Measurements from ENCODE around the gene SNX13.
"Not testable (repeated sequence)": the region's sequence is repeated elsewhere in the genome, so short reads cannot be mapped to it uniquely, and the experiment has no call there.

The SNX13 gene

GRCh38 chr7:17854261-17855047, 85.8 kb downstream of the SNX13 start:
- no peak for DNase-seq (ENCODE audit: low read depth in 2 of 3, low spot score in 1 of 3)

GRCh38 chr7:17852361-17852760, 87.9 kb downstream of the SNX13 start:
- DNase-seq (ENCODE audit: low read depth in 2 of 3, low spot score in 1 of 3) = no peak

- DNase-seq (ENCODE audit: low read depth in 2 of 3, low spot score in 1 of 3) = no peak
These were observed 90.8 kb downstream of the SNX13 start for GRCh38 chr7:17849504-17849903.

DNA sequence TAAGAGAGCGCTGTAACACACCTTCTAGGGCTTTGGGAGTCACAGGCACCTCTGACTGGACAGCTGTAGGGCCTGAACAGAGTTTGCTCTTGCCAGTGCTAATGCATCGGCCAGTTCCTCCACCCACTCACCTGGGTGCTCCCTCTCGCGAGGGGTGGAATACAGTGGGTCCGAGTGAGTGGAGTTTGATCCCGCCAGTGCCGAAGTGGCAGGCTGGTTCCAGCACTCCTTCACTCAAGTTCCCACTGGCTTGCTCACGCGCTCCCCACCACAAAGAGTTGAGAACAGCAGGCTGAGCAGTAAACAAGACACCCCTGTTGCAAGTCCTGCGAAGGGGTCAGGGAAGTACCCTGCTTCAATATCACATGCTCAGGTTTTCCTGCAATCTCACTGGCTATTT, 91.8 kb downstream of the SNX13 start:
- DNase-seq (ENCODE audit: low read depth in 2 of 3, low spot score in 1 of 3) = no peak

GRCh38 chr7:17846935-17847334, 93.4 kb downstream of the SNX13 start:
- DNase-seq (ENCODE audit: low read depth in 2 of 3, low spot score in 1 of 3) = no peak

DNA sequence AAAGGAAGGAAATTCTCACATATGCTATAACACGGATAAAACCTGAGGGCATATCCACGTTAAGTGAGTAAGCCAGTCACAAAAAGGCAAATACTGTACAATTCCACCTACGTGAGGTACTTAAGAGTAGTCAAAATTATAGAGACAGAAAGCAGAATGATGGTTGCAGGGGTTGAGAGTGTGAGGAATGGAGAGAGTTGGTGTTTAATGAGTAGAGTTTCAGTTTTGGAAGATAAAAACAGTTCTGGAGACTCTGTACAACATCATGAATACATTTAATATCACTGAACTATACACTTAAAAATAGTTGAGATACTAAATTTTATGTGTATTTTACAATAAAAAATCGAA, 95.1 kb downstream of the SNX13 start:
- DNase-seq (ENCODE audit: low read depth in 2 of 3, low spot score in 1 of 3) = no peak

DNA sequence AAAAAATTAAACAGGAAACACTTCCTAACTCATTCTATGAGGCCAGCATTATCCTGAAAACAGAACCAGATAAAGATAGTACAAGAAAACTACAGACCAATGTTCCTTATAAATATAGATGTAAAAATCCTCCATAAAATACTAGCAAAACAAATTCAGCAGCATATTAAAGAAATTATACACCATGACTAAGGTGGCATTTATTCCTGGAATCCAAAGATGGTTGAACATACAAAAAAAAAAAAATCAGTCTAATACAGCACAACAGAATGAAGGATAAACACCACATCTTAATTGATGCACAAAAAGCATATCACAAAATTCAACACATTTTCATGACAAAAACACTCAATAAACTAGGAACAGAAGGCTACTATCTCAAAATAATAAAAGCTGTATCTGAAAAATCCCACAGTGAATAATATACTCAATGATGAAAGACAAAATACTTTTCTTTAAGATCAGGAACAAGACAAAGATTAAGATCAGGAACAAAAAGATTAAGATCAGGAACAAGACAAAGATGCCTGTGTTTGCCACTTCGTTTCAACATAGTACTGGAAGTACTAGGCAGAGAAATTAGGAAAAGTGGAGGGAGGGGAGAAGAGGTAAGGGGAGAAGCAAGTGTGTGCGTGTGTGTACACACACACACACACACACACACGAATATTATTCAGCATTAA, 95.6 kb downstream of the SNX13 start:
- no peak for DNase-seq (ENCODE audit: low read depth in 2 of 3, low spot score in 1 of 3)

DNA sequence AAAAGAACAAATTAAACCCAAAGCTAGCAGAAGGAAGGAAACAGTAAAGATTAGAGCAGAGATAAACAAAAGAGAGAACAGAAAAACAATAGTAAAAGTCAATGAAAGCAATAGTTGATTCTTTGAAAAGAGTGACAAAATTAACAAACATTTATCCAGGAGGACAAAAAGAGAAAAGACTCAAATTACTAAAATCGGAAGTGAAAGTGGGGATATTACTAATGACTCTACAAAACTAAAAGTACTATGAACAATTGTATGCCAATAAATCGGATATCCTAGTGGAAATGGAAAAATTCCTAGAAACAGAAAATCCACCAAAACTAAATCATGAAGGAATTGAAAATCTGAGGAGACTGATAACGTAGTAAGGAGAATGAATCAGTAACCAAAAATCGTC, 96.3 kb downstream of the SNX13 start:
- no peak for DNase-seq (ENCODE audit: low read depth in 2 of 3, low spot score in 1 of 3)

DNA sequence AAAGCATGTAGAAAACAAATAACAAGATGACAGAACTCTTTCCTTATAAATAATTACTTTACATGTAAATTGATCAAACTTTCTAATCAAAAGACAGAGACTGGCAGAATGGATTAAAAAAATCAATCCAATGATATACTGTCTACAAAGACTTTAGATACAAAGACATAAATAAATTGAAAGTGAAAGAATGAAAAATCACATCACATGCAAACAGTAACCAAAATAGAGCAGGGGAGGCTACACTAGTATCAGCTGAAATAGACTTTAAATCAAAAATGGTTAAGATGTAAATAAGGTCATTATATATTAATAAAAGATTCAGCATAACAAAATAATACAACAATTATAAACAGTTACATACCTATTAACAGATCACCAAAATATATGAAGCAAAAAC, 97.3 kb downstream of the SNX13 start:
- no peak for DNase-seq (ENCODE audit: low read depth in 2 of 3, low spot score in 1 of 3)

GRCh38 chr7:17832820-17833355, 107.4 kb downstream of the SNX13 start:
- DNase-seq (ENCODE audit: low read depth in 2 of 3, low spot score in 1 of 3) = no peak

DNA sequence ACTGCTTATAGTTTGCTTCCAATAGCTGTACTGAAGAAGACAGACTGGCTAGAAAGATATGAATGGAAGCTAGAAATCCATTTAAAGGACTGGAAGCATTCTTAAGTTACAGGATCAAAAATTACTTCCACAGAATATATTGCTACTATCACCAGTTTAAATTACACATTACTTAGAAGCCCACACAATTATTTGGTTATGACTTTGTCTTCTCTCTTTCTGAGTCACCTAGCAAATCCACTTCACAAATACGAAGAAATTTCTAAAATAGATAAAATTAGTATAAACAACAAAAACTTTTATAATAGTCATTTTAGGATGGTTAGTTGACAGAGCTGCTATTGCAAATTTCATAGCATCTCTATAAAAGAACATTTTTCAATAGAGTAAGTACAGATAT, 108.1 kb downstream of the SNX13 start:
- DNase-seq (ENCODE audit: low read depth in 2 of 3, low spot score in 1 of 3) = no peak

DNA sequence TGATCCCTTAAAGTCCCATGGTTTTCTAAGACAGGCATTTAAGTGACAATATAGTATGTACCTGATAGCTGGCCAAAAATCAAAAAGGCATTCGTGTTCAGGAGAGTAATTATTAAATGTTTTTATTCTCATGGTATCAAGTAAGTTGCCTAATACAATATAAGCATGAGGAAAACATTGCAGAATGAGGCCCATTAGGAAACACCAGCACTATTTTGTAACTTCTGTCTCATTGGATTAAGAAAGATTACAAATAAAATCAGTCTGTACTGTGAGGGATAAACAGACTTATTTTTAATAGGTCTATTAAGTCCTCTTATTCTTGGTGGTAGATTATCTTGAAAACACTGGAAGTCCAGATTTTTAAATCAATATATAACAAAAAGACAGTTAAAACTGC, 110.1 kb downstream of the SNX13 start:
- no peak for DNase-seq (ENCODE audit: low read depth in 2 of 3, low spot score in 1 of 3)

DNA sequence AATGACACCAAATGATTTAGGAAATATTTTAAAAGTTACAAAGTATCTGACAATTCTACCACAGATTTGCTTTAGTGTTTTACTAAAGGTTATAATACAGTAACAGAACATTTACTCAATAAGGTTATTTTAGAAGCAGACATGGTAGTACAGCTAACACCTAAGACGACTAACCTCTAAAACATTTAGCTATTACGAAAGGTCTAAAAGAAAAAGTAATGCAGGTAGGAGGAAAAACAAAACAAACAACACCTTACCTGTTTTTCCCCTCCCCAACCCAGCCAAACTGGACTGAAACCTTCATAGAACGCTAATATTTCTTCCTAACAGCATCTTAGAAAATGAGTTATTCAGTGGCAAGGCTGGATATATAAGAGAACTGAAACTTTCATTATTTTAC, 111.3 kb downstream of the SNX13 start:
- no peak for DNase-seq (ENCODE audit: low read depth in 2 of 3, low spot score in 1 of 3)

GRCh38 chr7:17822547-17823173, 117.6 kb downstream of the SNX13 start:
- DNase-seq (ENCODE audit: low read depth in 2 of 3, low spot score in 1 of 3) = no peak

DNA sequence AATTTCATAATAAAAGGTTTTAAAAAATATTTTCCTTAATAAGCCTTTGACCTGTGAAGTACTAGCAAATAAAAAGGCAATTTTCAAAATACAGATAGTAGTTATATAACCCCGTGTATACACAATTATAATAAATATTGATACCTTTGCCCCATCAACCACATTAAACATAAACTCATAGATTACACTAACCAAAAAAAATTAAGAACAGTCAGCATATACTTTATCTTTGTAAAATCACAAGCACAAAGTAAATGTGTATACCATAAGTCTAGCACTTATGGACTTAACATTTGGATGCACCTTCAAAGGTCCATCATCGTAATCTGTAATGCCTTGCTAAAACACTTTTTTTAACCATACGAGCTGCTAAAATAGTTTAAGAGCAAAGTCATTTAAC, 123.4 kb downstream of the SNX13 start:
- no peak for DNase-seq (ENCODE audit: low read depth in 2 of 3, low spot score in 1 of 3)

GRCh38 chr7:17815318-17815717, 125.0 kb downstream of the SNX13 start:
- DNase-seq (ENCODE audit: low read depth in 2 of 3, low spot score in 1 of 3) = no peak

- DNase-seq (ENCODE audit: low read depth in 2 of 3, low spot score in 1 of 3) = no peak
These were observed 126.2 kb downstream of the SNX13 start for GRCh38 chr7:17814058-17814457.

- not testable (repeated sequence) for DNase-seq (ENCODE audit: low read depth in 2 of 3, low spot score in 1 of 3)
These were observed 131.1 kb downstream of the SNX13 start for GRCh38 chr7:17809215-17809614.

DNA sequence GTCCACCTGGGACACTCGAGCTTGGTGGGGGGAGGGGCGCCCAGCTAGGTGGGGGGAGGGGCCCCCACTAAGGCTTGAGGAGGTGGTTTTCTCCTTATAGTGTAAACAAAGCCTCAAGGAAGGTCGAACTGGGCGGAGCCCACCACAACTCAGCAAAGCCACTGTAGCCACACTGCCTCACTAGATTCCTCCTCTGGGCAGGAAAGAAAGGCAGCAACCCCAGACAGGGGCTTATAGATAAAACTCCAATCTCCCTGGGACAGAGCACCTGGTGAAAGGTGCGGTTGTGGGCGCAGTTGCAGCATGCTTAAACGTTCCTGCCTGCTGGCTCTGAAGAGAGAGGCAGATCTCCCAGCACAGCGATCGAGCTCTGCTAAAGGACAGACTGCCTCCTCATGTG, 133.1 kb downstream of the SNX13 start:
- DNase-seq (ENCODE audit: low read depth in 2 of 3, low spot score in 1 of 3) = no peak

- DNase-seq (ENCODE audit: low read depth in 2 of 3, low spot score in 1 of 3) = no peak
These were observed 133.7 kb downstream of the SNX13 start for GRCh38 chr7:17806631-17807030.

DNA sequence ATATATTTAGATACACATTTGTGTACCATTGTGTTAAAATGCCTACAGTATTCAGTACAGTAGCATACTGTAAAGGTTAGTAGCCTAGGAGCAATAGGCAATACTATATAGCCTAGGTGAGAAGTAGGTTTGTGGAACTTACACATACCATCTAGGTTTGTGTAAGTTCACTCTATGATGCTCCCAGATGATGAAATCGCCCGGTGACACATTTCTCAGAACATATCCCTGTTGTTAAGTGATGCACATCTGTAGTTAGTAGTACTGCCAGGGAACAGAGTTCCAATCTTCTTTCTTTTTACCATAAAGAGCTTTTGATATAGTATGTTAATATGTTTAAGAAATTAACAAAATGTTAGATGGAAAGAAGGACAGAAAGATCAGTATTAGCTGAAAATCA, 138.2 kb downstream of the SNX13 start:
- no peak for DNase-seq (ENCODE audit: low read depth in 2 of 3, low spot score in 1 of 3)
